B cell (primary cell): ENCODE results near the gene ADAP1. TPM values are rescaled to one million over a fixed set of nuclear protein-coding genes. Genes with fewer than 3 reads are reported as not detected.
A peak's percentile ranks its signal among the peaks of the same experiment; 100 is the strongest.

Source experiments
- ATAC-seq: fragments of 200-7000 bp; cut with Tn5 transposase; one replicate; pipeline ENCODE4 v1.10.0; 2021; ENCODE audit warnings: low read depth, mild to moderate bottlenecking, moderate number of reproducible peaks, moderate library complexity
- CTCF ChIA-PET: fragments of 350-600 bp; sonication (Branson Sonifier 250); formaldehyde crosslinking; loops from one replicate; lab custom pipeline; 2021; ENCODE audit warnings: antibody characterized with exemption, inconsistent platforms; lab: Charles Lee
- POLR2A ChIA-PET: fragments of 350-600 bp; sonication (Branson Sonifier 250); formaldehyde crosslinking; loops from one replicate; lab custom pipeline; 2021; ENCODE audit warnings: antibody characterized with exemption; lab: Charles Lee
- DNase-seq: peaks from one replicate; pipeline ENCODE4 v3.0.0; 2013
- H2AFZ ChIP-seq: 2 replicates; pipeline ENCODE4 v1.6.1; 2012; ENCODE audit warnings: mild to moderate bottlenecking, low read depth, low read length; ENCODE audit not compliant: insufficient read depth, poor library complexity, severe bottlenecking
- H3K27ac ChIP-seq, 2 donors: 1 replicate in 1 of 2; 2 replicates in 1 of 2; pipeline ENCODE4 v1.5.1; 2012 to 2013; ENCODE audit warnings: low read length in 2 of 2, mild to moderate bottlenecking in 2 of 2, moderate library complexity in 1 of 2
- H3K27me3 ChIP-seq, 4 experiments: fragments of 200-600 bp in 1 of 4; sonication (generic) in 1 of 4; replicated peaks in 1 of 4; 1 replicate in 2 of 4; 2 replicates in 2 of 4; pipeline versions ENCODE4 v1.6.1 to v1.7.0; 2013 to 2016; ENCODE audit warnings: low read length in 3 of 4, mild to moderate bottlenecking in 2 of 4, mixed read lengths in 1 of 4, moderate library complexity in 1 of 4; ENCODE audit not compliant: insufficient read depth in 4 of 4, control insufficient read depth in 3 of 4; ENCODE audit errors: control extremely low read depth in 1 of 4
- H3K36me3 ChIP-seq, 2 experiments: replicated peaks in 1 of 2; 1 replicate in 1 of 2; 2 replicates in 1 of 2; pipeline versions ENCODE4 v1.6.1 to v1.7.1; 2013; ENCODE audit warnings: low read length in 1 of 2; ENCODE audit not compliant: insufficient read depth in 2 of 2, control insufficient read depth in 1 of 2; ENCODE audit errors: control extremely low read depth in 1 of 2, extremely low read depth in 1 of 2
- H3K4me1 ChIP-seq, 2 donors: fragments of 200-600 bp in 1 of 2; sonication (generic) in 1 of 2; 1 replicate in 1 of 2; 2 replicates in 1 of 2; pipeline versions ENCODE4 v1.5.1 to v1.6.1; 2013 to 2017; ENCODE audit warnings: low read length in 2 of 2; ENCODE audit not compliant: control insufficient read depth in 2 of 2, insufficient read depth in 2 of 2
- H3K4me2 ChIP-seq: replicated peaks from 2 replicates; pipeline ENCODE3; 2012; ENCODE audit warnings: mild to moderate bottlenecking, low read depth, low read length; ENCODE audit not compliant: poor library complexity, severe bottlenecking
- H3K4me3 ChIP-seq, 5 experiments: fragments of 200-600 bp in 1 of 5; sonication (generic) in 1 of 5; 1 replicate in 3 of 5; 2 replicates in 2 of 5; pipeline versions ENCODE4 v1.5.1 to v1.7.0; 2011 to 2016; ENCODE audit warnings: low read length in 4 of 5, mild to moderate bottlenecking in 4 of 5, low read depth in 2 of 5, control low read depth in 1 of 5, moderate library complexity in 1 of 5; ENCODE audit not compliant: insufficient read depth in 1 of 5; ENCODE audit errors: control extremely low read depth in 1 of 5, extremely low read depth in 1 of 5
- H3K79me2 ChIP-seq: fragments of 200-600 bp; sonication (generic); one replicate; pipeline ENCODE4 v1.6.0; 2016; ENCODE audit warnings: low read length; ENCODE audit not compliant: control insufficient read depth, insufficient read depth
- H3K9ac ChIP-seq: fragments of 200-600 bp; sonication (generic); 2 replicates; pipeline ENCODE4 v1.6.1; 2017; ENCODE audit warnings: mild to moderate bottlenecking, low read length, moderate library complexity
- H3K9me3 ChIP-seq, 3 donors: one replicate each; pipeline versions ENCODE4 v1.6.1 to v1.7.1; 2013; ENCODE audit warnings: low read length in 2 of 3; ENCODE audit not compliant: control insufficient read depth in 2 of 3, insufficient read depth in 1 of 3; ENCODE audit errors: control extremely low read depth in 1 of 3
- H4K20me1 ChIP-seq: 2 replicates; pipeline ENCODE4 v1.6.0; 2012; ENCODE audit warnings: mild to moderate bottlenecking, low read length; ENCODE audit not compliant: insufficient read depth, control insufficient read depth, poor library complexity, severe bottlenecking
- H3K27ac Mint-ChIP-seq: one replicate; pipeline ENCODE4 v1.8.0; 2021; ENCODE audit warnings: mixed read lengths
- H3K27me3 Mint-ChIP-seq: one replicate; pipeline ENCODE4 v1.8.0; 2021; ENCODE audit warnings: mixed read lengths
- H3K4me1 Mint-ChIP-seq: one replicate; pipeline ENCODE4 v1.8.0; 2021; ENCODE audit warnings: mixed read lengths
- H3K4me3 Mint-ChIP-seq: one replicate; pipeline ENCODE4 v1.8.0; 2021; ENCODE audit warnings: mixed read lengths
- H3K9me3 Mint-ChIP-seq: one replicate; pipeline ENCODE4 v1.8.0; 2022; ENCODE audit warnings: mixed read lengths; ENCODE audit not compliant: insufficient read depth
- CTCF ChIP-seq: fragments of 200-600 bp; IDR thresholded peaks from one replicate; pipeline ENCODE4 v1.8.0; 2022; ENCODE audit warnings: antibody characterized with exemption, mild to moderate bottlenecking
- EZH2 ChIP-seq: IDR thresholded peaks from 2 replicates; pipeline ENCODE4 v1.6.1; 2012; ENCODE audit warnings: borderline replicate concordance, low read depth, mild to moderate bottlenecking, moderate library complexity, low read length; ENCODE audit not compliant: insufficient read depth, poor library complexity, severe bottlenecking
- WGBS: methylation state at CpG from one replicate; pipeline ENCODE4 v1.1.5; 2013; ENCODE audit warnings: missing lambda C conversion rate; ENCODE audit not compliant: insufficient coverage; 5-methylcytosine and 5-hydroxymethylcytosine counted together
- intact Hi-C: fragments of 100-400 bp; cut with micrococcal nuclease; formaldehyde crosslinking; loops from one replicate; pipeline ENCODE4 v1.10.0; 2022
- polyA plus RNA-seq: library from polyadenylated mRNA; depleted of rRNA; stranded (reverse); fragments of >200 nt; gene quantifications from 2 replicates; pipeline ENCODE4 v1.2.3, GENCODE V29; 2012
- total RNA-seq, 2 donors: library from RNA; stranded (reverse); fragments of 120-200 nt in 1 of 2; gene quantifications; 1 replicate in 1 of 2; 2 replicates in 1 of 2; pipeline versions ENCODE4 v1.2.3 to v1.2.4, GENCODE V29; 2013 to 2022

ADAP1 gene
- total and polyA plus RNA-seq, 2 donors (not counting 1 experiment from before 2014, with no cell fraction given): 10.8 to 12.9 TPM

GRCh38 chr7:921071-921461 lies 33.4 kb downstream of the ADAP1 start:
- no peaks in the 10 kb centered on the region for H3K79me2 ChIP-seq
- WGBS: 84% methylated on average over 13 of the region's 15 CpGs
- H3K4me2 ChIP-seq: no peak overlapping the region
- ChIA-PET POLR2A (no interaction called here), CTCF (interaction anchor here (2.1 to 3.1 kb wide), 2 partner anchors 11 to 255 kb away, joined by 5 to 14 read pairs; no protein-coding TSS in a partner anchor)
- peaks cover 30 to 51% of the 10 kb centered on the region in 2 donors for H3K4me1 ChIP-seq
- H3K27ac Mint-ChIP-seq: peak overlapping the region; percentile 37
- DNase-seq: no peak
- peaks cover 0 to 4% (median 0%) of the 10 kb centered on the region in 3 donors for H3K9me3 ChIP-seq
- H3K4me3 Mint-ChIP-seq: peak overlapping the region; percentile 39
- no peak overlapping the region for H3K27ac ChIP-seq
- no peaks in the 10 kb centered on the region for H3K9me3 Mint-ChIP-seq
- H3K4me3 ChIP-seq: no peak overlapping the region
- no peaks in the 10 kb centered on the region for H3K27me3 ChIP-seq
- peaks cover 31% of the 10 kb centered on the region for H3K4me1 Mint-ChIP-seq
- no peaks in the 10 kb centered on the region for H4K20me1 ChIP-seq
- H3K36me3 ChIP-seq: no peaks in the 10 kb centered on the region
- ATAC-seq: no peak
- no peaks in the 10 kb centered on the region for H3K27me3 Mint-ChIP-seq
- TF ChIP-seq CTCF: no peak
- intact Hi-C loops: loop anchor here (5.0 kb wide), 1 partner anchor 101 kb away; no protein-coding TSS in a partner anchor
- H3K9ac ChIP-seq: no peak overlapping the region
- H2AFZ ChIP-seq: no peak overlapping the region

- Histone ChIP-seq H3K4me3 (no peak overlapping the region), H3K9ac (no peak overlapping the region), H3K9me3 (peaks cover 0 to 4% (median 0%) of the 10 kb centered on the region in 3 donors), H2AFZ (no peak overlapping the region), H3K79me2 (no peaks in the 10 kb centered on the region), H3K27me3 (no peaks in the 10 kb centered on the region), H3K36me3 (no peaks in the 10 kb centered on the region), H4K20me1 (no peaks in the 10 kb centered on the region), H3K4me2 (no peak overlapping the region), H3K4me1 (peaks cover 30 to 46% of the 10 kb centered on the region in 2 donors), H3K27ac (no peak overlapping the region)
- ChIA-PET POLR2A (interaction anchor here (0.6 kb wide), 1 partner anchor 29 kb away, joined by 5 read pairs; no protein-coding TSS in a partner anchor), CTCF (interaction anchor here (1.0 to 2.1 kb wide), 2 partner anchors 11 to 256 kb away, joined by 4 to 5 read pairs; no protein-coding TSS in a partner anchor)
- Mint-ChIP-seq H3K9me3 (no peaks in the 10 kb centered on the region), H3K27me3 (no peaks in the 10 kb centered on the region), H3K27ac (peak overlapping the region; percentile 26), H3K4me1 (peaks cover 29% of the 10 kb centered on the region), H3K4me3 (peak overlapping the region; percentile 39)
- intact Hi-C loops: loop anchor here (5.0 kb wide), 1 partner anchor 102 kb away; no protein-coding TSS in a partner anchor
- 70% methylated on average over 33 of the region's 40 CpGs for WGBS
- DNase-seq (no peak), ATAC-seq (no peak)
- TF ChIP-seq CTCF (no peak), EZH2 (no peak)
Observed at GRCh38 chr7:920351-921070, 34.0 kb downstream of the ADAP1 start.
